Uterus (tissue), 4 donors: Measurements from ENCODE around the gene ALDH1A3. TPM values are rescaled to one million over a fixed set of nuclear protein-coding genes. Genes with fewer than 3 reads are reported as not detected.

Experiments used
- DNase-seq, 2 donors: peaks; one replicate each; pipeline ENCODE4 v3.0.0-alpha.2; 2019 to 2020
- H3K27ac ChIP-seq, 2 donors: fragments of 200-600 bp; sonication (generic); 1 replicate in 1 of 2; 2 replicates in 1 of 2; pipeline ENCODE4 v1.5.1; 2016 to 2018
- H3K27me3 ChIP-seq, 2 donors: fragments of 200-600 bp; sonication (generic); one replicate each; pipeline ENCODE4 v1.5.1; 2018 to 2019; ENCODE audit warnings: control low read depth in 1 of 2
- H3K36me3 ChIP-seq, 2 donors: fragments of 200-600 bp; sonication (generic); one replicate each; pipeline ENCODE4 v1.5.1; 2019; ENCODE audit warnings: control low read depth in 1 of 2
- H3K4me1 ChIP-seq, 2 donors: fragments of 200-600 bp; sonication (generic); one replicate each; pipeline ENCODE4 v1.5.1; 2018 to 2019; ENCODE audit warnings: control low read depth in 1 of 2
- H3K4me3 ChIP-seq, 2 donors: fragments of 200-600 bp; sonication (generic); 1 replicate in 1 of 2; 2 replicates in 1 of 2; pipeline ENCODE4 v1.5.1; 2018 to 2019; ENCODE audit warnings: mild to moderate bottlenecking in 1 of 2
- H3K9me3 ChIP-seq, 2 donors: fragments of 200-600 bp; sonication (generic); one replicate each; pipeline ENCODE4 v1.5.1; 2019; ENCODE audit warnings: control low read depth in 1 of 2
- POLR2A ChIP-seq, 2 donors: fragments of 450-650 bp; IDR thresholded peaks; one replicate each; pipeline ENCODE4 v1.6.1; 2016; ENCODE audit warnings: antibody characterized with exemption in 2 of 2, mild to moderate bottlenecking in 1 of 2, moderate library complexity in 1 of 2
- intact Hi-C: fragments of 100-400 bp; cut with DNase I; formaldehyde crosslinking; loops from one replicate; pipeline ENCODE4 v1.15.1; 2023; ENCODE audit warnings: low total_unique reads
- small RNA-seq: library from RNA; depleted of rRNA; stranded (forward); fragments of <200 nt; gene quantifications from one replicate; pipeline ENCODE3, GENCODE V24; 2016
- total RNA-seq, 4 donors: library from RNA; depleted of rRNA in 3 of 4; stranded (reverse); fragments of >200 nt in 3 of 4; gene quantifications; one replicate each; pipeline versions ENCODE4 v1.1.0 to v1.2.4, GENCODE V29; 2014 to 2023
- TF ChIP-seq, protein P1 (sequence below), 4 experiments: fragments of 200-600 bp in 2 of 4; fragments of 450-650 bp in 2 of 4; sonication (generic) in 2 of 4; IDR thresholded peaks; one replicate each; pipeline ENCODE4 v1.5.1; 2016 to 2019; ENCODE audit warnings: antibody characterized with exemption in 4 of 4, mild to moderate bottlenecking in 2 of 4, moderate library complexity in 1 of 4
- donor health status: DM: yes; HTN: yes; CAD: no.

ALDH1A3 gene
- total RNA-seq, 4 donors from 2014 or later, result 15.6 to 55.2 (median 26.4) TPM

DNA sequence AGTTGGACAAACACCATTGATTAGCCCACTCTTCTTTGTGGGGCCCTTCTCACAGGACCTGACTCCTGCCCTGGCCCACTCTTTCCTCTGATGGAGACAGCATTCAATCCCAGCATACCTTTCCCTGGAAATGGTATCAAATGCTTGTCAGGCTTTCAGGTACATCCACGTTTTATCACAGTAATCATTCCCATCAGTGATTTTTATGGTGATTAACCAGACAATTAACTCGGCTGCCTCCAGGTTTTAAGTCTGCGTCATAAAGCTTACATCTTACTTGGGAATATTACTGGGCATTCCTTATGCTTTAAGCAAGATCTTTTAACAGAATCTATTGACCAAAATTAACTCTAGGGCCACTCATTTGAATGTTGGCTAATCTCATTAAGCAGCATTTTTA is 72.9 kb downstream of the ALDH1A3 start:
- H3K27ac ChIP-seq, result no peak overlapping the region
- H3K4me3 ChIP-seq, result no peak overlapping the region
- DNase-seq, result no peak
- H3K4me1 ChIP-seq, result no peaks in the 10 kb centered on the region
- H3K27me3 ChIP-seq, result no peaks in the 10 kb centered on the region
- no peaks in the 10 kb centered on the region for H3K9me3 ChIP-seq
- TF ChIP-seq POLR2A (IDR thresholded peaks at IDR 0.05), result no peak
- TF ChIP-seq, protein P1, sequence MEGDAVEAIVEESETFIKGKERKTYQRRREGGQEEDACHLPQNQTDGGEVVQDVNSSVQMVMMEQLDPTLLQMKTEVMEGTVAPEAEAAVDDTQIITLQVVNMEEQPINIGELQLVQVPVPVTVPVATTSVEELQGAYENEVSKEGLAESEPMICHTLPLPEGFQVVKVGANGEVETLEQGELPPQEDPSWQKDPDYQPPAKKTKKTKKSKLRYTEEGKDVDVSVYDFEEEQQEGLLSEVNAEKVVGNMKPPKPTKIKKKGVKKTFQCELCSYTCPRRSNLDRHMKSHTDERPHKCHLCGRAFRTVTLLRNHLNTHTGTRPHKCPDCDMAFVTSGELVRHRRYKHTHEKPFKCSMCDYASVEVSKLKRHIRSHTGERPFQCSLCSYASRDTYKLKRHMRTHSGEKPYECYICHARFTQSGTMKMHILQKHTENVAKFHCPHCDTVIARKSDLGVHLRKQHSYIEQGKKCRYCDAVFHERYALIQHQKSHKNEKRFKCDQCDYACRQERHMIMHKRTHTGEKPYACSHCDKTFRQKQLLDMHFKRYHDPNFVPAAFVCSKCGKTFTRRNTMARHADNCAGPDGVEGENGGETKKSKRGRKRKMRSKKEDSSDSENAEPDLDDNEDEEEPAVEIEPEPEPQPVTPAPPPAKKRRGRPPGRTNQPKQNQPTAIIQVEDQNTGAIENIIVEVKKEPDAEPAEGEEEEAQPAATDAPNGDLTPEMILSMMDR (IDR thresholded peaks at IDR 0.05), result no peak
- H3K36me3 ChIP-seq, result no peaks in the 10 kb centered on the region
- intact Hi-C loops, result no loop called here

DNA sequence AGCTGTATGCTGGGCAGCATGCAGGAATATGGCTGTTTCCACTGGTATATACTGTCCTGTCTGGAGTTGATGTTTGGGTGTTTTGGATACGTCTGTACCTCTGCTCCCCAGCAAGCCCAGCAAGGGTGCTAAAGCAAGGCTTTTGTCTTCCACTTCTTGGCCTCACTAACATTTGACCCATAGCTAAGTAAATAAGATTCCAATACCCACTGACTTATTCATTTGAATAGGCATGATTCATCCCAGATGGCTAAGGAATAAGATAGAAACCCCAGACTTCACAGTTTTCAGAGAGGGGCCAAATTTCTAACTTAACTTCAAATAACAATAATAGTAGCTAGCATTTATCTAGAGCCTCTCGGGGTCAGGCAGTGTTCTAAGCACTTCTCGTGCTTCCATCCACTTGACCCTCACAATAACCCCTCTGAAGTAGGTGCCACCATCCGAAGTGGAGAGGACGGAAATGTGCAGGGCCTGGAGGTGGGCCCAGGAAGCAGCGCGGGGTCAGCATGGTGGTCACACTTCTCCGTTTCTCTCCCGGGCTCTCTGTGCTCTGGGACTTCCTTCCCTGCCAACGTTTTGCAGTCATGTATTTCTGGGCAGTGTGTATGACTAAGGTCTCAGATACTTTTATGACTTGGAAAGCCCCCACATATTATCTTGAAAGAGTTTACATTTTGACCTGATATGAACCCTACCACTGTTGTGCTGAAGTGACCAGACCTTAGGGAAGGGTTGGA is 78.9 kb downstream of the ALDH1A3 start:
- intact Hi-C loops, result no loop called here

DNA sequence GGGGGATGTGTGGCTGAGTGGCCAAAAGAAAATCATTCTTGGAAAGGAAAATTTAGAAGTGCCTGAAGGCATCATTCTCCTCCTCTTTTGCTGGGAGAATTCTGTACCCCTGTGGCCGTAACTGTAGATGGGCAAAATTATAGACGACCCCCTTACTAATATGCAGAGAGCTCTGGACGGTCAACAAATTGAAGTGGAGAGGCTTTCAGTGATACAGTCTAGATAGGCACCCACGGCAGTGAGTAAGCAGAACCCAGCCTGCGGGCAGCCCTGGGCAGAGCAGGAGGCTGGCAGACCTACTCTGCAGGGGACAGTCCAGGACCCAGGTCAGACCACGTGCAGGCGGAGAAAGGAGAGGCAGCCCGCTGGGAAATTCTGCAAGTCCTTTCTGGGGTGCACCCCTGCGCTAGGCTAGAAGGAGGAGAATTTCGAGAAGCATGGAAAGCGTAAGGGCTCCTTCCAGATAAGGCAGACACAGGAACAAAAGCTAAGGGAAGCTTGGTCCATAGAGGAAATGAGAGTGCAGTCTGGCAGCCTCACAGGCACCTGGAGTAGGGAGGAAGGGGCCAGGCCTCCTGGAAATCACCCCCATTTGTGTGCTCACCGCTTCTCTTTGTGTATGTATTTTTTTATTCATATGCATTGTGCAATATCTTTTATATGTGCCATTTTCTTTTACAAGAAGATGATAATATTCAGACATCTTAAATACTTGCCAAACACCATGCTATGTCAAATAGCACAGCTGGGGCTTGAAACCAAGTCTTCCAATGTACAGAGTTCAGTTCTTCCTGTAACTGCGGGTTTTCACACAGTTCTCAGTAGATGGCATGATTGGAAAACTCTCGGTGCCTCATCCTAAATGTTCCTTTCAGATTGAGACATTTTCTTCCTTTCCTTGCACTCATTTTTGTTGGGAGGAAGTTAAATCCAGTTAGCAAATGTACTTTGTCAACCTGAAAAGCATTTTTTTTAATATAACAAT is 79.7 kb downstream of the ALDH1A3 start:
- no peak overlapping the region for H3K4me3 ChIP-seq
- no peaks in the 10 kb centered on the region for H3K9me3 ChIP-seq
- no peak overlapping the region for H3K27ac ChIP-seq
- intact Hi-C loops, result no loop called here
- DNase-seq, result no peak
- no peaks in the 10 kb centered on the region for H3K4me1 ChIP-seq
- no peaks in the 10 kb centered on the region for H3K27me3 ChIP-seq
- TF ChIP-seq, protein P1 (IDR thresholded peaks at IDR 0.05), result no peak
- no peak for TF ChIP-seq POLR2A (IDR thresholded peaks at IDR 0.05)
- no peaks in the 10 kb centered on the region for H3K36me3 ChIP-seq

More for the DNA sequence above, 78.9 kb downstream of the ALDH1A3 start:
- Histone ChIP-seq H3K4me3 (no peak overlapping the region), H3K4me1 (no peaks in the 10 kb centered on the region), H3K36me3 (no peaks in the 10 kb centered on the region), H3K9me3 (no peaks in the 10 kb centered on the region), H3K27me3 (no peaks in the 10 kb centered on the region), H3K27ac (no peak overlapping the region)
- DNase-seq, result no peak
- TF ChIP-seq, protein P1 (IDR thresholded peaks at IDR 0.05), result no peak
- no peak for TF ChIP-seq POLR2A (IDR thresholded peaks at IDR 0.05)

Small RNA genes lying within 50 kb of the gene (small RNA-seq; reads per million reads assigned to genes)
- gene AC015712.3, result not detected

Other genes with a start within 250 kb of the ALDH1A3 start
- 10 to 100 TPM in 2 of 4 donors, 1 to 10 TPM in 2; 2.6 to 36.6 (median 13.1) TPM for gene LRRK1, start 39.5 kb downstream of the ALDH1A3 start, total RNA-seq